Measurements from ENCODE around the gene CELF4.

GRCh38 chr18:37612524-37613252 is 47.1 kb upstream of the CELF4 start:
- TF ChIP-seq CTCF (optimal IDR thresholded peaks at IDR 0.05 in 1 of 3, IDR thresholded peaks at IDR 0.05 in 1 of 3, conservative IDR thresholded peaks at IDR 0.05 in 1 of 3; ENCODE audit: extremely low read depth in 1 of 3, insufficient read depth in 2 of 3, low read length in 3 of 3) (no peak), EZH2 (IDR thresholded peaks at IDR 0.05; ENCODE audit: low read length) (no peak)

All from keratinocyte (primary cell).